ENCODE results near the gene MBLAC1. TPM values are rescaled to one million over a fixed set of nuclear protein-coding genes. Genes with fewer than 3 reads are reported as not detected.
A peak's percentile ranks its signal among the peaks of the same experiment; 100 is the strongest.

Gene MBLAC1
- total and polyA plus RNA-seq, 9 of the 15 experiments (the other 6 are each of a cell fraction or from before 2014, with no cell fraction given), result 0.03 to 3.1 (median 0.52) TPM

DNA sequence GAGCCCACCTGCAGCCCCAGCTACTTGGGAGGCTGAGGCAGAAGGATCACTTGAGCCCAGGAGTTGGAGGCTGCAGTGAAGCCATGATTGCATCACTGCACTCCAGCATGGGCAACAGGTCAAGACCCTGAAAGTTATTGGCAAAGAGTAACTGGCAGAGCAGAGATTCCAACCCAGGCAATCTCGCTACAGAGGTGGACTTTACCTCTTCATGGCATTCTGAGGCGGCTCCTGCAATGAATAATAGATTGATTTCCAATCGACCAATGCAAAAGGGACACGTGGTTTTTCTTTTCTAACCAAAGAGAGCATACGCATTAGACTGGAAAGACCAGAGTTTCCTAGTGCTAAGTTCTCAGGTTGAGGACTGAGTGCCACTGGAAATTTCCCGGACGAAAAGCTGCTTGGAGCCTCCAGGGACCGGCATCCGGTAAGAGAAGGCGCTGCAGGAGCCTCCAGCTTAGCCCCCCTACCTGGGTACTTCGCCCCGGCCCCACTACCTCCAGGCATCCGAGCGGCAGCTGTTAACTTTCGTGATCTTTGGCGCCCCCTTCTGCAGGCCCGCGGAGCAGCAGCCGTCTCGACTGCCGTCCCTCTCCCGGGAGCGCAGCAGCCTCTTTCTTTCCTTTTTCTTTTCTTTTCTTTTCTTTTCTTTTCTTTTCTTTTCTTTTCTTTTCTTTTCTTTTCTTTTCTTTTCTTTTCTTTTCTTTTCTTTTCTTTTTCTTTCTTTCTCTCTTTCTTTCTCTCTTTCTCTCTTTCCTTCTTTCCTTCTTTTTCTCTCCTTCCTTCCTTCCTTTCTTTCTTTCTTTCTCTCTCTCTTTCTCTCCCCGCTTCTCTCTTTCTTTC is 4.1 kb downstream of the MBLAC1 start (continued):
- TF ChIP-seq, protein P1, sequence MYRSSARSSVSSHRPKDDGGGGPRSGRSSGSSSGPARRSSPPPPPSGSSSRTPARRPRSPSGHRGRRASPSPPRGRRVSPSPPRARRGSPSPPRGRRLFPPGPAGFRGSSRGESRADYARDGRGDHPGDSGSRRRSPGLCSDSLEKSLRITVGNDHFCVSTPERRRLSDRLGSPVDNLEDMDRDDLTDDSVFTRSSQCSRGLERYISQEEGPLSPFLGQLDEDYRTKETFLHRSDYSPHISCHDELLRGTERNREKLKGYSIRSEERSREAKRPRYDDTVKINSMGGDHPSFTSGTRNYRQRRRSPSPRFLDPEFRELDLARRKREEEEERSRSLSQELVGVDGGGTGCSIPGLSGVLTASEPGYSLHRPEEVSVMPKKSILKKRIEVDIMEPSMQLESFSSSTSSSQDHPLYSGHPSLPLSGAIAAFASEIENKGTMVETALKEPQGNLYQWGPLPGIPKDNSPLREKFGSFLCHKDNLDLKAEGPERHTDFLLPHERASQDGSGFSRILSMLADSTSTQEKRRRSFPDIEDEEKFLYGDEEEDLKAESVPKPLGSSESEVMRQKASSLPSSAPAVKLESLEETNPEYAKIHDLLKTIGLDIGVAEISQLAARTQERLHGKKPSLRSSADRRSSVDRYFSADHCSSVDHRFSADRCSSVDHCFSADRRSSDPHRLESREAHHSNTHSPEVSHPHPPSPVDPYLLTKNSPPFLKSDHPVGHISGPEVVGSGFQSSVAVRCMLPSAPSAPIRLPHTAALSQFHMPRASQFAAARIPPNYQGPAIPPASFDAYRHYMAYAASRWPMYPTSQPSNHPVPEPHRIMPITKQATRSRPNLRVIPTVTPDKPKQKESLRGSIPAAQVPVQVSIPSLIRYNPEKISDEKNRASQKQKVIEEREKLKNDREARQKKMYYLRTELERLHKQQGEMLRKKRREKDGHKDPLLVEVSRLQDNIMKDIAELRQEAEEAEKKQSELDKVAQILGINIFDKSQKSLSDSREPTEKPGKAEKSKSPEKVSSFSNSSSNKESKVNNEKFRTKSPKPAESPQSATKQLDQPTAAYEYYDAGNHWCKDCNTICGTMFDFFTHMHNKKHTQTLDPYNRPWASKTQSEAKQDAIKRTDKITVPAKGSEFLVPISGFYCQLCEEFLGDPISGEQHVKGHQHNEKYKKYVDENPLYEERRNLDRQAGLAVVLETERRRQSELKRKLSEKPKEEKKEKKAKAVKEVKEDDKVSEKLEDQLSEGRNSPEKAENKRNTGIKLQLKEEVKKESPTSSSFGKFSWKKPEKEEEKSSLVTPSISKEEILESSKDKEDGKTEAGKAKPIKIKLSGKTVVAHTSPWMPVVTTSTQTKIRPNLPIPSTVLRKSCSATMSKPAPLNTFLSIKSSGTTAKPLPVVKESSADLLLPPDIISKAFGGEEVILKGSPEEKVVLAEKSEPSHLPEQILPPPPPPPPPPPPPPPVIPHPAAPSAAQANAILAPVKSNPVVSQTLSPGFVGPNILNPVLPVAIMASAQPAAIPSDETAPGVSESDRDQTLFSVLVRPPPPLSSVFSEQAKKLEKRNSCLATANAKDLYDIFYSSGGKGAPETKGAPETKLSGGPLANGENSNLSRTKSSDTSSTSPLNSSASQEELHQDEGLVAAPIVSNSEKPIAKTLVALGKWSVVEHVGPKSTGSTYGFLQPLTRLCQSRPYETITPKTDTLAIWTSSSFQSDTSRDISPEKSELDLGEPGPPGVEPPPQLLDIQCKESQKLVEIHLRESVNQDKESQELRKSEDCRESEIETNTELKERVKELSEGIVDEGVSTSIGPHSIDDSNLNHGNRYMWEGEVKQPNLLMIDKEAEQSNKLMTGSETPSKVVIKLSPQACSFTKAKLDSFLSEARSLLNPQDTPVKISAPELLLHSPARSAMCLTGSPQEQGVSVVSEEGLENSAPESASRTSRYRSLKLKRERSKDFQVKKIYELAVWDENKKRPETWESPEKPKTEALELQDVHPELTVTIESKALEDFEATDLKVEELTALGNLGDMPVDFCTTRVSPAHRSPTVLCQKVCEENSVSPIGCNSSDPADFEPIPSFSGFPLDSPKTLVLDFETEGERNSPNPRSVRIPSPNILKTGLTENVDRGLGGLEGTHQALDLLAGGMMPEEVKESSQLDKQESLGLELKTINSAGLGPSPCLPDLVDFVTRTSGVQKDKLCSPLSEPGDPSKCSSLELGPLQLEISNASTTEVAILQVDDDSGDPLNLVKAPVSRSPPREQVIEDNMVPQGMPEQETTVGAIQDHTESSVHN (IDR thresholded peaks at IDR 0.05; ENCODE audit: borderline replicate concordance in 1 of 2, low read depth in 1 of 2), result no peak
- TF ChIP-seq BRD9 (IDR thresholded peaks at IDR 0.05; ENCODE audit: low read depth, partially characterized antibody) (peak; percentile 93), NBN (IDR thresholded peaks at IDR 0.05; ENCODE audit: low read depth) (peak; percentile 74), ELF4 (CRISPR knock-in tag; IDR thresholded peaks at IDR 0.05) (0 out of 2 replicates have a peak, but pooled peaks have one; percentile 21), MIER1 (IDR thresholded peaks at IDR 0.05; ENCODE audit: low read depth) (peak; percentile 64; the same call in 1 of the 2 replicates), ZFP1 (CRISPR knock-in tag; IDR thresholded peaks at IDR 0.05) (no peak), TAL1 (IDR thresholded peaks at IDR 0.05) (0 out of 2 replicates have a peak, but pooled peaks have one; percentile 16), HNRNPK (IDR thresholded peaks at IDR 0.05; ENCODE audit: low read depth, low read length, poor library complexity, severe bottlenecking) (no peak), HIVEP1 (CRISPR knock-in tag; IDR thresholded peaks at IDR 0.05) (no peak), ZNF311 (CRISPR knock-in tag; IDR thresholded peaks at IDR 0.05) (no peak), TEAD2 (tag; IDR thresholded peaks at IDR 0.05) (no peak), SMAD4 (CRISPR knock-in tag; conservative IDR thresholded peaks at IDR 0.05) (peak; percentile 53; the same call in 1 of the 2 replicates), ZNF347 (CRISPR knock-in tag; IDR thresholded peaks at IDR 0.05; ENCODE audit: low read depth) (no peak), DNMT1 (IDR thresholded peaks at IDR 0.05) (peak; percentile 39; the same call in 1 of the 2 replicates), BCOR (IDR thresholded peaks at IDR 0.05) (peak; percentile 71)
- TF ChIP-seq, protein P2, sequence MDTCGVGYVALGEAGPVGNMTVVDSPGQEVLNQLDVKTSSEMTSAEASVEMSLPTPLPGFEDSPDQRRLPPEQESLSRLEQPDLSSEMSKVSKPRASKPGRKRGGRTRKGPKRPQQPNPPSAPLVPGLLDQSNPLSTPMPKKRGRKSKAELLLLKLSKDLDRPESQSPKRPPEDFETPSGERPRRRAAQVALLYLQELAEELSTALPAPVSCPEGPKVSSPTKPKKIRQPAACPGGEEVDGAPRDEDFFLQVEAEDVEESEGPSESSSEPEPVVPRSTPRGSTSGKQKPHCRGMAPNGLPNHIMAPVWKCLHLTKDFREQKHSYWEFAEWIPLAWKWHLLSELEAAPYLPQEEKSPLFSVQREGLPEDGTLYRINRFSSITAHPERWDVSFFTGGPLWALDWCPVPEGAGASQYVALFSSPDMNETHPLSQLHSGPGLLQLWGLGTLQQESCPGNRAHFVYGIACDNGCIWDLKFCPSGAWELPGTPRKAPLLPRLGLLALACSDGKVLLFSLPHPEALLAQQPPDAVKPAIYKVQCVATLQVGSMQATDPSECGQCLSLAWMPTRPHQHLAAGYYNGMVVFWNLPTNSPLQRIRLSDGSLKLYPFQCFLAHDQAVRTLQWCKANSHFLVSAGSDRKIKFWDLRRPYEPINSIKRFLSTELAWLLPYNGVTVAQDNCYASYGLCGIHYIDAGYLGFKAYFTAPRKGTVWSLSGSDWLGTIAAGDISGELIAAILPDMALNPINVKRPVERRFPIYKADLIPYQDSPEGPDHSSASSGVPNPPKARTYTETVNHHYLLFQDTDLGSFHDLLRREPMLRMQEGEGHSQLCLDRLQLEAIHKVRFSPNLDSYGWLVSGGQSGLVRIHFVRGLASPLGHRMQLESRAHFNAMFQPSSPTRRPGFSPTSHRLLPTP (IDR thresholded peaks at IDR 0.05; ENCODE audit: borderline replicate concordance, extremely low read depth, insufficient read length), result no peak
